HG02884 (cell line): Measurements from ENCODE around the gene EPHB1.
"Not testable (repeated sequence)": the region's sequence is repeated elsewhere in the genome, so short reads cannot be mapped to it uniquely, and the experiment has no call there.

Experiments used
- ATAC-seq: cut with Tn5 transposase; IDR thresholded peaks from one replicate; pipeline ENCODE4 v1.9.1; 2021; ENCODE audit warnings: mild to moderate bottlenecking, moderate library complexity; ENCODE audit not compliant: unreplicated experiment

EPHB1 gene

GRCh38 chr3:135229018-135229495, 434.0 kb downstream of the EPHB1 start:
- ATAC-seq, result no peak

- no peak for ATAC-seq
Observed at GRCh38 chr3:135231737-135232136, 436.7 kb downstream of the EPHB1 start.

- ATAC-seq, result no peak
Observed at GRCh38 chr3:135232226-135232625, 437.2 kb downstream of the EPHB1 start.

- not testable (repeated sequence) for ATAC-seq
Observed at GRCh38 chr3:135233476-135233875, 438.4 kb downstream of the EPHB1 start.

DNA sequence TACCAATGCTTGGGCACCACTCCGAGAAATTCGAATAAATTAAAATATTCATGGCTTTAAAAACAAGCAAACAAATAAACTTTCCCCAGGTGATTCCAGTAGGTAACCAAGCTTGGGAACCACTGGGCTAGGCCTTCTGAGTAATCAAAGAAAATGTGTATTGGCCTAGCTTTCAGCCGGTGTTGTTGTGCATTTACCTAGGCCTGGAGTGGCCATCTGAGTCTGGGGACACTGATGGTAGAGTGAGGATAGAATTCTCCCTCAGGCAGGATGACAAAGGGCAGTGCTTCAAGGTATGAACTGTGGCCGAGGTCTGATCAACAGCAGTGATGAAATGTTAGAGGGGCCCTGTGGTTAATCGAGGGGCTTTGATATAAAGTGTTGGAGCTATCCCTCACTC, 440.5 kb downstream of the EPHB1 start:
- ATAC-seq, result no peak

- no peak for ATAC-seq
Observed at GRCh38 chr3:135237371-135238143, 442.5 kb downstream of the EPHB1 start.

DNA sequence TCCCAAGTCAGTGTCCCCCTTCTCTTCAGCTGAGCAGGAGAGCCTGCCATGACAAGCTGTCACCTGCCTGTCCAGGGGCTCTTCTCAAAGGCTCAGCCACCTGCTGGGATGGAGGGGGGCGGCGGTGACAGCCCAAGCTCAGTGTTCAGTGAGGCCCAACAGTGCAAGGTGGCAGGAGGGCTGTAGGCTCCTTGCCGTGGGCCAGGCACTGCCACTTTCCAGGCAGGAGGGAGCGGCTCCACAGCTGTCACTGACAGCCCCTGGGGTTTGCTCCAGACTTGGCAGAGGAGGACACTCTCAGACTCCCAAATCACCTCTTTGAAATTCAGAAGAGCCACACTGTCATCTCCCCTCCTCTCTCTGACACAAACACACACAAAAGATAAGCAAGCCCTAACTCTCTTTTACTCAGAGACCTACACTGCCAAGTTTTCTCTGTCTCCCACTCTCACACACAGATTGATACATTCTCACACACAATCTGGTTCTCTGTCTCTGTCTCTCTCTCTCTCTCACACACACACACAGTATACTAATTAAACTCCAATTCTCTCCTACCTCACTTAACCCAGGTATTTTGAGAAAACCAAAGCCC, 443.3 kb downstream of the EPHB1 start:
- no peak for ATAC-seq

DNA sequence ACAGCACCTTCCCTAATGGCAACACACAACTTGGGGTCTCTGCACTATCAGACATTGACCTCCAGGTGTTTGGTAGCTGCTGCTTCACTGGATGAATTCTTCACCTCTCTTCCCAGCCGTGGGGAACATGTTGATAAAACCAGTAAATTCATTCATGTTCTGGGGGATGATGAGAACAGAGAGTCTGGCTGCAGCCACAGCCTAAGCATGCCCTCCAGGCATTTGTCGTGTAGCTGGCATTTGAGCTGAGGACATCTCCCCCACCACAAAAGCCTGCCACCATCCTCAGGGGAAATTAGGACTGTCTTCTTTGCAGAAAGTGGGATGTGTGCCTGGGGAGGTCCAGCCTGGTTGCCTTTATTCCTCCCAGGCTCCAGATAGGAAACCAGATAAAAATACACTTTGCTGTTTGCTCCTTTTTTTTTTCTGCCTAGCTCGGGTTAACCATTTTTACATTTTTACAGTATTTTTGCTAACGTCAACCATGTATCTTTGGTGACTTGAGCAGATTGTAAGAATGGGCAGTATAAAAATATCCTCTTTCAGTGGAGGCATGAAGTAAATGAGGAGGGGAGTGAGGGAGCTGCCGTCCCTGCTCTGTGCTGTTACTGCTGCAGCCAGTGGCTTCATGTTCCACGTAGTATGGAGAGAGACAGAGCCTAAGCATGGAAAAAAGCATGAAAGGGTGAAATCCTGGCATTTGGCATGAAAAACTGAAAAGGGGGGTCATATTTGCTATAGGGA, 444.0 kb downstream of the EPHB1 start:
- ATAC-seq, result no peak

- ATAC-seq, result no peak
Observed at GRCh38 chr3:135239615-135239884, 444.5 kb downstream of the EPHB1 start.

GRCh38 chr3:135240426-135240825, 445.4 kb downstream of the EPHB1 start:
- ATAC-seq, result no peak

- ATAC-seq, result no peak
Observed at GRCh38 chr3:135242285-135242684, 447.2 kb downstream of the EPHB1 start.

GRCh38 chr3:135243616-135244015, 448.6 kb downstream of the EPHB1 start:
- ATAC-seq, result no peak

DNA sequence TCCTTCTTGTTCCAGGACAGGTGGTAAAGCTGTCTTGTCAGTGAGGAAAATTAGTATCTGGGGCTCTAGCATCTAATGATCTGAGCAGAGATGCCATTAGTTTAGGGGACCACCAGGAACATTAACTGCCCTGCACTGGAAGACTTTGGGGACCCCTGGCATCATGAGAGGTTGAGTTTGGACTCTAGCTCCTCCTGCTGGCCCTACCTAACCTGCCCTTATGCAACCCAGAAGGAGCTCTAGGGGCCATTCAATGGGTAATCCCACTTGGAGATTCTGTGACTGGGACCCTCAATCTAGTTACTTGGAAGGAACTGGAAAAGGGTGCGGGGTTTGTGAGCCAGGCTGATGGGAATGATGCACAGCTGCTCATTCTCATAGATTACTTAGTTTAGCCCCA, 451.0 kb downstream of the EPHB1 start:
- no peak for ATAC-seq

GRCh38 chr3:135248213-135248612, 453.2 kb downstream of the EPHB1 start:
- no peak for ATAC-seq

GRCh38 chr3:135249186-135249585, 454.1 kb downstream of the EPHB1 start:
- no peak for ATAC-seq

GRCh38 chr3:135258916-135259315, 463.9 kb downstream of the EPHB1 start:
- no peak for ATAC-seq

DNA sequence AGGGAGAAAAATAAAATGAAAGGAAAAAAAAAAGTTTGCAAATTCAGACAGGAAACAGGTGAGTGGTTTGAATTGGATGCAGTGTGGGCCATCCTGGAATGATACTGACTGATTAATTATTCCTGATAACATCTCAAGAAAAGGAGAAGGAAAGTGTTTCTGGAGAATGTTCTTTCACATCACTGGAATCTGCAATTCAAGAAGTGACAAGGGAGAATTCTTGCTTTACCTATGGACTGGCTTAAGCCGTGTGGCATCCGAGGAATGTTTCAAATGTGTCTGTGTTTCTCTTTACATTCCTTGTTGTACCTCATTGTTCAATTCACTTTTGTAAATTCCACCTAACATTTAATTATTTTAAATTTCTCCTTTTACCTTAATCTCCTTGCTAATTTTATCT, 465.0 kb downstream of the EPHB1 start:
- ATAC-seq, result no peak

GRCh38 chr3:135261214-135261775, 466.2 kb downstream of the EPHB1 start:
- ATAC-seq, result no peak

DNA sequence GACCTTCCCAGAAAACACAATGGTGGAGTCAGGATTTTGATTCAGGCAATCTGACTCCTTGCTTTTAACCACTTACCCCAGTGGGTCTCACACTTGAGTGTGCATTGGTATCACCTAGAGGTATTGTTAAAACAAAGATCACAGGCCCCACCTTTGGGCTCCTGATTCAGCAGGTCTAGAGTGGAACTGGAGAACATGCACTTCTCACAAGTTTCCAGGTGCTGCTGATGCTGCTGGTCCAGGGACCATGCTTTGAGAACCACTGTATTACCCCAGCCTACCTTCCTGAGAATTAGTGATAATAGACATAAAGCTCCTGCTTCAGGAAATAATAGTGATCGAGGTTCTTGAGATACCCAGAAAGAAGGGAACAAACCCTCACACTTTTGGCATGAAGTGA, 466.9 kb downstream of the EPHB1 start:
- no peak for ATAC-seq

- ATAC-seq, result no peak
Observed at GRCh38 chr3:135262441-135262840, 467.4 kb downstream of the EPHB1 start.

GRCh38 chr3:135263331-135263730, 468.3 kb downstream of the EPHB1 start:
- ATAC-seq, result no peak

DNA sequence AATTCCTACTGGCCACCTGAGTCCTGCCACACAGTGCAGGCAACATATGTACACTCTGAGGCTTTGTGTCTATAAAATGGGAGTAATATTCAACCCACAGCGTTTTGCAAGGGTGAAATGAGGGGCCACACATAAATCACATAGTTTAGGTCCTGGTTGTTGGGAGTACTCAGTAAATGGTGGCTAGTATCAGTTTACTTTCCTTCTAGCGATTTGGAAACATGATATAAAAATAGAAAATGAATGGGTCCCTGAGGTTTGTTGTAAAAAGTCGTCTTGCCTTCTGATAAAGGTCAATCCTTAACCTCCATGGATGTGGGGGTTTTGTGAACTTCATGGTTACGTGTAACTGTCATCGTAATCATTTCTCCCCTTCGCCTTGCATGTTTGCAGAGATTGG, 472.4 kb downstream of the EPHB1 start:
- no peak for ATAC-seq
